ENCODE measurements around the gene CEP85L.

DNA sequence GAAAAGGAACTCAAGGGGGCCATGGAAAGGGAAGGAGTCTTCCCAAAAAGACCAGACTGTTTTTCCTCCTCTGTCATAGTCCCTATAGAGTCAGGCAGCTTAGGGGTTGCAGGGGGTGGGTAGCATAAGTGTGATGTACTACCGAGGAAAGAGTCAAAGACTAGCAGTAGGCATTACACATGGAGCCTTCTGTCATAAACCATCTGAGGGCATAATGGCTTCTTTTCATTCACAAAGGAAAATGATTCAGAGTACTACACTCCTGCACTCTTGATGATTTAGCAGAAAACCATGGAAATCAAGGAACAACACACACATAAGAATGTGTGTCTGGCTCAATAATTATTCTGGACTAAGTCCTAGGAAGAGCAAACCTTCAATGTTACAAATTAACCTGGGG lies 88.4 kb downstream of the CEP85L start:
- no peak for TF ChIP-seq FOXA1 (IDR thresholded peaks at IDR 0.05)
- TF ChIP-seq FOXA1 (CRISPR knock-in tag; IDR thresholded peaks at IDR 0.05), result no peak
- TF ChIP-seq POLR2AphosphoS2 (IDR thresholded peaks at IDR 0.05; ENCODE audit: low read depth, low read length), result no peak
- no peak for TF ChIP-seq CTCF (CRISPR knock-in tag; IDR thresholded peaks at IDR 0.05)

Data from HepG2 (cell line).